ENCODE data around the gene HAUS3.

DNA sequence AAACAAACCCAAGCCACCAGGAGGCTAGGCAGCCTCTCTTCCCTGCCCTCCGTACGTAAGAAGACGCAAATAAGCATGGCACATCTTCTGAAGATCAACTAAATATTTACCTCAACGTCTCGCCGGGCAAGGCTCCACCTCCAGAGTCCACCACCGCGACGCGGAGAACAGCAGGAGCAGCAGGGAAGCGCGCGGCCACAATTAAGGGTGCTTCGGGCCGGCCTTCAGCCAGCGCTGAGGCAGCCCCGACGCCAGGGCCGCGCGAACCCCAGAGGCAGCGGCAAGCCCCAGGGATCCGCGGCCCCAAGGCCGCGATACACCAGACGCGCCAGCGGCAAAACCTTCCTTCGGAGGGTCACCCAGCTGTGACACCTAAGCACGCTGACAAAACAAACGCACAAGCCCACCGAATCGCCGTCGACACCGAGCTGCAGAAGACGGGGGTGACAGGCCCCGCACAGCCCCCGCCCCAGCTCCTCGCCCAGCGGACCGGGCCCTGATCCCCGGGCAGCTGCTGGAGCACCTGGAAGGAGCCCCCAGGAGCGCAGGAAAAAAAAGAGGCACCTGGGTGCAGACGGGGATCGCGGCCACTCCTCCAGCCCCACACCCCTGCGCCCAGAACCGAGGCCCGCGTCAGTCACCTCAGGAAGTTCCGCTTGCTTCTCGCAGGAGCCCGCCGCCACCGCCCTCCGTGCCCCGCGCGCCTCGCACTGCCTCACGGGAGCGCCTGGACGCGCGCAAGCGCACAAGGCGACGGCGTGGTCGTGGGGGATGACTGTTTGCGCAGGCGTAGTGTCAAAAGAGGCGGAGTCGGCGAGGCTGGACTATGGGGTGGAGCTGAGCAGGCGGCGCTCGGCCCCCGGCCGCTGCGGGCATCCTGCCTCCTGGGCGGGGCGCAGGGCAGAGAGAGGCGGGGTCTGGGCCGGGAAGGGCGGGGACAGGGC, at the start of gene HAUS3, which contains the start of gene POLN:
- TF ChIP-seq, protein P1, sequence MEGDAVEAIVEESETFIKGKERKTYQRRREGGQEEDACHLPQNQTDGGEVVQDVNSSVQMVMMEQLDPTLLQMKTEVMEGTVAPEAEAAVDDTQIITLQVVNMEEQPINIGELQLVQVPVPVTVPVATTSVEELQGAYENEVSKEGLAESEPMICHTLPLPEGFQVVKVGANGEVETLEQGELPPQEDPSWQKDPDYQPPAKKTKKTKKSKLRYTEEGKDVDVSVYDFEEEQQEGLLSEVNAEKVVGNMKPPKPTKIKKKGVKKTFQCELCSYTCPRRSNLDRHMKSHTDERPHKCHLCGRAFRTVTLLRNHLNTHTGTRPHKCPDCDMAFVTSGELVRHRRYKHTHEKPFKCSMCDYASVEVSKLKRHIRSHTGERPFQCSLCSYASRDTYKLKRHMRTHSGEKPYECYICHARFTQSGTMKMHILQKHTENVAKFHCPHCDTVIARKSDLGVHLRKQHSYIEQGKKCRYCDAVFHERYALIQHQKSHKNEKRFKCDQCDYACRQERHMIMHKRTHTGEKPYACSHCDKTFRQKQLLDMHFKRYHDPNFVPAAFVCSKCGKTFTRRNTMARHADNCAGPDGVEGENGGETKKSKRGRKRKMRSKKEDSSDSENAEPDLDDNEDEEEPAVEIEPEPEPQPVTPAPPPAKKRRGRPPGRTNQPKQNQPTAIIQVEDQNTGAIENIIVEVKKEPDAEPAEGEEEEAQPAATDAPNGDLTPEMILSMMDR (IDR thresholded peaks at IDR 0.05) = peak in 2 of 6 experiments; percentile 20 to 34
- peak in 3 of 4 donors; percentile 81 to 93 (median 86) for TF ChIP-seq POLR2A (IDR thresholded peaks at IDR 0.05)

Measured in esophagus squamous epithelium (tissue), 4 donors.